ENCODE data around the gene CCNDBP1. TPM values are rescaled to one million over a fixed set of nuclear protein-coding genes. Genes with fewer than 3 reads are reported as not detected.
"Not testable (repeated sequence)": the region's sequence is repeated elsewhere in the genome, so short reads cannot be mapped to it uniquely, and the experiment has no call there.

CCNDBP1 gene
- total RNA-seq, 1 donor from 2014 or later: 44.9 TPM

GRCh38 chr15:43190178-43190577 lies 5.0 kb downstream of the CCNDBP1 start:
- no peak overlapping the region for H3K27ac ChIP-seq

GRCh38 chr15:43193710-43194109 lies 8.5 kb downstream of the CCNDBP1 start:
- no peak overlapping the region for H3K27ac ChIP-seq
- H3K9me3 ChIP-seq: no peaks in the 10 kb centered on the region
- intact Hi-C loops (cut with DNase I): no loop called here
- DNase-seq (ENCODE audit: low spot score in 2 of 2): no peak
- no peaks in the 10 kb centered on the region for H3K27me3 ChIP-seq
- no peaks in the 10 kb centered on the region for H3K4me1 ChIP-seq
- peaks cover 72 to 81% of the 10 kb centered on the region in 2 donors for H3K36me3 ChIP-seq
- no peak for TF ChIP-seq CTCF (IDR thresholded peaks at IDR 0.05)
- H3K4me3 ChIP-seq: no peak overlapping the region

More at GRCh38 chr15:43190178-43190577, 5.0 kb downstream of the CCNDBP1 start:
- Histone ChIP-seq H3K36me3 (peaks cover 52 to 57% of the 10 kb centered on the region in 2 donors), H3K4me1 (peaks cover 0 to 13% of the 10 kb centered on the region in 2 donors), H3K4me3 (no peak overlapping the region), H3K9me3 (no peaks in the 10 kb centered on the region), H3K27me3 (no peaks in the 10 kb centered on the region)
- DNase-seq (ENCODE audit: low spot score in 2 of 2): no peak
- TF ChIP-seq CTCF (IDR thresholded peaks at IDR 0.05): no peak
- intact Hi-C loops (cut with DNase I): no loop called here

- H3K27ac ChIP-seq: no peak overlapping the region
- DNase-seq (ENCODE audit: low spot score in 2 of 2): no peak
- no peaks in the 10 kb centered on the region for H3K4me1 ChIP-seq
- H3K9me3 ChIP-seq: no peaks in the 10 kb centered on the region
- no peak for TF ChIP-seq CTCF (IDR thresholded peaks at IDR 0.05)
- H3K27me3 ChIP-seq: no peaks in the 10 kb centered on the region
- H3K36me3 ChIP-seq: peaks cover 66 to 72% of the 10 kb centered on the region in 2 donors
- no peak overlapping the region for H3K4me3 ChIP-seq
- intact Hi-C loops (cut with DNase I): no loop called here
Measured at GRCh38 chr15:43194795-43195194, 9.6 kb downstream of the CCNDBP1 start.

GRCh38 chr15:43196760-43197548 lies 11.8 kb downstream of the CCNDBP1 start:
- no peaks in the 10 kb centered on the region for H3K27me3 ChIP-seq
- H3K4me3 ChIP-seq: no peak overlapping the region
- no peak for DNase-seq (ENCODE audit: low spot score in 2 of 2)
- intact Hi-C loops (cut with DNase I): no loop called here
- no peak overlapping the region for H3K27ac ChIP-seq
- H3K4me1 ChIP-seq: no peaks in the 10 kb centered on the region
- no peak for TF ChIP-seq CTCF (IDR thresholded peaks at IDR 0.05)
- H3K36me3 ChIP-seq: peaks cover 45 to 50% of the 10 kb centered on the region in 2 donors
- H3K9me3 ChIP-seq: no peaks in the 10 kb centered on the region

- intact Hi-C loops (cut with DNase I): not testable (repeated sequence)
Measured at GRCh38 chr15:43197773-43198172, 12.6 kb downstream of the CCNDBP1 start.

GRCh38 chr15:43198556-43198955 lies 13.4 kb downstream of the CCNDBP1 start:
- peaks cover 31 to 34% of the 10 kb centered on the region in 2 donors for H3K36me3 ChIP-seq
- H3K4me3 ChIP-seq; intact Hi-C loops (cut with DNase I); H3K27ac ChIP-seq; H3K9me3 ChIP-seq; DNase-seq (ENCODE audit: low spot score in 2 of 2); H3K4me1 ChIP-seq; H3K27me3 ChIP-seq: not testable (repeated sequence)

More at GRCh38 chr15:43197773-43198172, 12.6 kb downstream of the CCNDBP1 start:
- H3K27me3 ChIP-seq; H3K4me1 ChIP-seq; H3K27ac ChIP-seq; H3K9me3 ChIP-seq; H3K4me3 ChIP-seq; DNase-seq (ENCODE audit: low spot score in 2 of 2): not testable (repeated sequence)
- H3K36me3 ChIP-seq: peaks cover 38 to 42% of the 10 kb centered on the region in 2 donors

All from ascending aorta (tissue), 2 donors.